Mesothelial cell of epicardium (in vitro differentiated cells): ENCODE results near the gene CCNG2. TPM values are rescaled to one million over a fixed set of nuclear protein-coding genes. Genes with fewer than 3 reads are reported as not detected.

Experiments used
- DNase-seq, 2 experiments: peaks; one replicate each; pipeline ENCODE4 v3.0.0; 2021; ENCODE audit warnings: low spot score in 2 of 2; ENCODE audit not compliant: unreplicated experiment in 2 of 2
- H3K27ac Mint-ChIP-seq: 2 replicates; pipeline ENCODE4 v1.8.0; 2021; ENCODE audit warnings: mixed read lengths
- H3K27me3 Mint-ChIP-seq: 2 replicates; pipeline ENCODE4 v1.8.0; 2021; ENCODE audit warnings: low read depth, mixed read lengths
- H3K36me3 Mint-ChIP-seq: 2 replicates; pipeline ENCODE4 v1.8.0; 2021; ENCODE audit warnings: mixed read lengths
- H3K4me1 Mint-ChIP-seq: 2 replicates; pipeline ENCODE4 v1.8.0; 2021; ENCODE audit warnings: mixed read lengths
- H3K4me3 Mint-ChIP-seq: 2 replicates; pipeline ENCODE4 v1.8.0; 2021; ENCODE audit warnings: mild to moderate bottlenecking, moderate library complexity, mixed read lengths
- H3K9me3 Mint-ChIP-seq: 2 replicates; pipeline ENCODE4 v1.8.0; 2021; ENCODE audit warnings: mixed read lengths
- CTCF ChIP-seq: fragments of 200-600 bp; sonication (generic); IDR thresholded peaks from one replicate; pipeline ENCODE4 v1.5.0; 2021; ENCODE audit warnings: antibody characterized with exemption; ENCODE audit not compliant: unreplicated experiment
- total RNA-seq: library from RNA; stranded (reverse); gene quantifications from 3 replicates; pipeline ENCODE4 v1.2.1, GENCODE V29; 2021

The CCNG2 gene
- total RNA-seq, 1 donor from 2014 or later, result 89.3 TPM

GRCh38 chr4:77187322-77187721 lies 30.3 kb downstream of the CCNG2 start:
- Mint-ChIP-seq H3K27ac (no peak overlapping the region), H3K9me3 (no peaks in the 10 kb centered on the region), H3K27me3 (no peaks in the 10 kb centered on the region), H3K4me1 (peaks cover 7% of the 10 kb centered on the region), H3K36me3 (no peaks in the 10 kb centered on the region), H3K4me3 (no peak overlapping the region)
- no peak for TF ChIP-seq CTCF
- no peak for DNase-seq

GRCh38 chr4:77188498-77189220 lies 31.7 kb downstream of the CCNG2 start:
- no peak for TF ChIP-seq CTCF
- DNase-seq, result no peak
- Mint-ChIP-seq H3K27ac (no peak overlapping the region), H3K4me3 (no peak overlapping the region), H3K4me1 (peaks cover 7% of the 10 kb centered on the region), H3K27me3 (no peaks in the 10 kb centered on the region), H3K36me3 (no peaks in the 10 kb centered on the region), H3K9me3 (no peaks in the 10 kb centered on the region)

- H3K27ac Mint-ChIP-seq, result no peak overlapping the region
- no peaks in the 10 kb centered on the region for H3K27me3 Mint-ChIP-seq
- DNase-seq, result no peak
- no peaks in the 10 kb centered on the region for H3K9me3 Mint-ChIP-seq
- H3K4me3 Mint-ChIP-seq, result no peak overlapping the region
- no peaks in the 10 kb centered on the region for H3K36me3 Mint-ChIP-seq
- TF ChIP-seq CTCF, result no peak
- H3K4me1 Mint-ChIP-seq, result peaks cover 7% of the 10 kb centered on the region
Observed at GRCh38 chr4:77189412-77189811, 32.4 kb downstream of the CCNG2 start.

GRCh38 chr4:77190053-77190452 lies 33.0 kb downstream of the CCNG2 start:
- DNase-seq, result no peak
- Mint-ChIP-seq H3K27ac (no peak overlapping the region), H3K9me3 (no peaks in the 10 kb centered on the region), H3K4me1 (peaks cover 7% of the 10 kb centered on the region), H3K4me3 (no peak overlapping the region), H3K27me3 (no peaks in the 10 kb centered on the region), H3K36me3 (no peaks in the 10 kb centered on the region)
- no peak for TF ChIP-seq CTCF

- no peak overlapping the region for H3K4me3 Mint-ChIP-seq
- no peaks in the 10 kb centered on the region for H3K9me3 Mint-ChIP-seq
- peaks cover 7% of the 10 kb centered on the region for H3K4me1 Mint-ChIP-seq
- no peak for TF ChIP-seq CTCF
- H3K27ac Mint-ChIP-seq, result no peak overlapping the region
- no peaks in the 10 kb centered on the region for H3K27me3 Mint-ChIP-seq
- no peaks in the 10 kb centered on the region for H3K36me3 Mint-ChIP-seq
- DNase-seq, result no peak
Observed at GRCh38 chr4:77193046-77193445, 36.0 kb downstream of the CCNG2 start.
